Dermis microvascular lymphatic vessel endothelial cell (primary cell): ENCODE results near the gene EGLN2. TPM values are rescaled to one million over a fixed set of nuclear protein-coding genes. Genes with fewer than 3 reads are reported as not detected.
"Not testable (repeated sequence)": the region's sequence is repeated elsewhere in the genome, so short reads cannot be mapped to it uniquely, and the experiment has no call there.

Source experiments
- DNase-seq, 2 donors: peaks; one replicate each; pipeline versions ENCODE4 v3.0.0 to v3.0.0-alpha.2; 2010; ENCODE audit warnings: low read depth in 2 of 2
- total RNA-seq: library from RNA; depleted of rRNA; stranded (reverse); fragments of >200 nt; gene quantifications from 2 replicates; pipeline ENCODE4 v1.2.1, GENCODE V29; 2014

Gene EGLN2
- total RNA-seq, 1 donor from 2014 or later = 94.1 TPM

DNA sequence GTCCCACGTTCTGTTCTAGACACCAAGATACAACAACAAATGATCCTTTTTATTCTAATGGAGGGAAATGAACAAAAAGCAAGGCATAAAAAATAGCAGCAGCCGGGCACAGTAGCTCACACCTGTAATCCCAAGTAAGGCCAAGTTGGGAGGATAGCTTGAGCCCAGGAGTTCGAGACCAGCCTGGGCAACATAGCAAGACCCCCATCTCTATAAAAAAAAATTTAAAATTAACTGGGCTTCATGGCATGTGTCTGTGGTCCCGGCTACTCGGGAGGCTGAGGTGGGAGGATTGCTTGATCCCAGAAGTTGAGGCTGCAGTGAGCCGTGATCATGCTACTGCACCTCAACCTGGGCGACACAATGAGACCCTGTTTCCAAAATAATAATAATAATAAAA lies 22.6 kb upstream of the EGLN2 start:
- no peak for DNase-seq

DNA sequence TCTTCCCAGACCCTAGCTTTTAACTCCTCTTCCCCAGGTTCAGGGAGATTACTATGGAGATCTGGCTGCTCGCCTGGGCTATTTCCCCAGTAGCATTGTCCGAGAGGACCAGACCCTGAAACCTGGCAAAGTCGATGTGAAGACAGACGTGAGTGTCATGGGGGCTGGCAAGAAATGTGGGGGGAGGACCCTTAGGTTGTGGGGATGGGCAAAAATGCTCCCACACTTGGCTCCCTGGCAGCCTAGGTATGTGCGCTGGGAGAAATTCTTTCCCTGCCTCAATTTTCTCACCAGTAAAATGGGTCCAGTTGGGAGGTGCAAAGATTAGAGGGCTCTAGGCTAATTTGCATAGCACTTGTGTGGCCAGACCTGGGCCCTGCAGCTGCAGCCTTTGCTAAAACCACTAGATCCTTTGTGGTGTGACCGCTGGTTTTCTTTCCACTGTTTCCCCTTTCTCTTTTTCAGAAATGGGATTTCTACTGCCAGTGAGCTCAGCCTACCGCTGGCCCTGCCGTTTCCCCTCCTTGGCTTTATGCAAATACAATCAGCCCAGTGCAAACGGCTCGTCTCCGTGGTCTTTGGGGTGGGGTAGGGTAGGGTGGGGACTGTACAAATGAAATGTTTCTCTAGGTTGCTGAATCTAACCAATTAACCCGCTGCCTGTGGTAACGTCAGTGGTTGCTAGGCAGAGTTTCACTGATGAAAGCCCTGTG lies 21.9 kb upstream of the EGLN2 start:
- peak; percentile 91 to 93 for DNase-seq

DNA sequence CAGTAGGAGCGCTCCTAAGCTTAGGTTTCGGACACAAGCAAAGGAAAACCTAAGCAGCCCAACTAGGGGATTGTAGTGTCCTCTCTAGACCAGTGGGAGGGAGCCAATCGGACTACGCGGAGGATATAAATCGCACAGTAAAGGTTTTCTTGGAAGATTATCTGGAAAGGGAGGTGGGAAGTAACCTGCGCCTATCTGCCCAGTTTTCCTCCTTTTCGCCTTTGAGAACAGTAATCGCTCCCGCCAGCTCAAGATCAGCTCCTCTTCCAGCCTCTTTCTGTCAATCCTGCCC lies 21.4 kb upstream of the EGLN2 start:
- DNase-seq = no peak

DNA sequence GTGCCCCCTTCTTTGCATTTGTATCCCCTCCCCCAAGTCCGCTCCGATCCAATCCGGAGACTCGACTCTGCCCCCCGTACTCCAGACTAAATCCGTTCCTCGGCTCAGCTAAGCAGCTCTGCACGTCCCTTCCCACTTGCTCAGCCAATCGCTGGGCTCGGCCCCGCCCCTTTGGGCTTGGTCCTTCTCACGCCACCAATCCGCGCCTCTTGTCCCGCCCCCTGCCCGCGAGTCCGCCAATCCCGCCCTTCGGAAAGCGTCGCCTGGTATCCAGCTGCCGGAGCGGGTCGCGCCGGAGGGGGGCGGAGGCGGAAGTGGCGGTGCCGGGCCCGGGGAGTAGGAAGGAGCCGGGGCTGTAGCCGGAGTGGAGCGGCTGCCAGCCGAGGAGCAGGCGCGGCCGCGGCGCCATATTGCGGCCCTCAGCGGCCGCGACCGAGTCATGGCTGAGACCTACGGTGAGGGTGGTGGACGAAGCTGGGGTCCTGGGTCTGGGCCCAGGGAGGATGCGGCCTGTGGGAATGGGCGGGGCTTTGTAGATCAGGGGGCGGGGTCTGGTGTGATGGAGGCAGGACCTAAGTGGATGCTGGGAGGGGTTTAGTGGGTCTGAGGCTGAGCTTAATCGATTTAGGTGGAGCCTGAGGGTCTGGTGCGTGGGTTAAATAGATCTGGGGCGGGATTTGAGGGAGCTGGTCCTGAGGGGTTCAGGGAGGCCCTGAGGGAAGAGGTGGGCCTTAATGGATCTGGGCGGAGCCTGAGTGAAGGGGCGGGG lies 20.9 kb upstream of the EGLN2 start, which contains the start of gene RAB4B:
TSS of gene RAB4B (plus strand) at position 311 of the 769 bp plus-strand sequence. CDS start at position 440, 129 bp downstream.
- DNase-seq = peak; percentile 97 to 100

DNA sequence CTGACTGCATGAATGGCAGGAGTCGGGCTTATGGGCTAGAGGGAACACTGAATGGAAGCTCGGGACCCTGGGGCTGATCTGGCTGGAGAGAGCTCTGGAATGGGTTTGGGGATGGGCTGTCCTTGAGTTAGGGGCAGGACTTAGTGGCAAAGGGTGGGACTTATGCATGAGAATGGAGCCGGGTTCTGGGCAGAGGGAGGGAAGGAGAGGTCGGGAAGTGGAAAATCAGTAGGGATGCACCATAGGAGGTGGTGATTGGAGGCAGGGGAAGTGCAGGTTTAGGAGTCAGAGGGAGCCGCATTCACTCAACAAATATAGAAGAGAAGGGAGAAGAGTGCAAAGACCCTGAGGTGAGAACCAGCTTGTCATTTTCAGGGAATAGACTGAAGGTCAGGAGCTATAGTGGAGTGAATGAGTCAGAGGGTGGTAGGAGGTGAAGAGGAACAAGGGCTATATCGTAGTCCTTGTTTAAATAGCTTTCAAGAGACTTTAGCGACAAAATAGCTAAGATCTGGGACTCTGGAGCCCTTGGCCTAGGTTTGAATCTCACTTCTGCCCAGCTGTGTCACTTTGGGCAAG lies 20.2 kb upstream of the EGLN2 start:
- DNase-seq = peak in 1 of 2 donors; percentile 51

DNA sequence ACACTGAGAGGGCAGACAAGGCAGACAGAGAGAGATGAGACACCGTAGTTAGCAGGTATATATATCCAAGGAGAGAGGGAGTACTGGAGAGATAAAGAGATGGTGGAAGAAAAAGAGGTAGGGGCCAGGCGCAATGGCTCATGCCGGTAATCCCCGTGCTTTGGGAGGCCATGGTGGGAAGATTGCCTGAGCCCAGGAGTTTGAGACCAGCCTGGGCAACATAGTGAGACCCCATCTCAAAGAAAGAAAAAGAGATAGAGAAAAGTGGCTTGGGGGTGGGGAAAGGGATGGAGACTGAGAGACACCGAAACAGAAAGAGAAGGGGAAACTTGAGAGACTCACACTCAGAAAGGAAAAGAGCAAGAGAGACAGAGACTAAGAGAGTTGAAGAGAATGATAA lies 18.4 kb upstream of the EGLN2 start:
- no peak for DNase-seq

DNA sequence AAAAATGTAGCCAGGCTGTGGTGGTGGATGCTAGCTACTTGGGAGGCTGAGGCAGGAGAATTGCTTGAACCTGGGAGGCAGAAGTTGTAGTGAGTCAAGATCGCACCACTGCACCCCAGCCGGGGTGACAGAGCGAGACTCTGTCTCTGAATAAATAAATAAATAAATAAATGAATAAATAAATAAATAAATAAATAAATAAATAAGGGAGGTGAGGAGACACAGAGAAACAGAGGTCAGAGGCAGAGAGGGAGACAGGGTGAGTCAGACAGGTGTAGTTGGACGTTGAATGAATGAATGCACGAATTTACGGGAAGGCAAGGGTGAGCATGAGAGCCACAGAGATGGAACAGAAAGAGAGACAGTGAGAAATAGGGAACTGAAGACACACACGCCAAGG lies 17.9 kb upstream of the EGLN2 start:
- no peak for DNase-seq

DNA sequence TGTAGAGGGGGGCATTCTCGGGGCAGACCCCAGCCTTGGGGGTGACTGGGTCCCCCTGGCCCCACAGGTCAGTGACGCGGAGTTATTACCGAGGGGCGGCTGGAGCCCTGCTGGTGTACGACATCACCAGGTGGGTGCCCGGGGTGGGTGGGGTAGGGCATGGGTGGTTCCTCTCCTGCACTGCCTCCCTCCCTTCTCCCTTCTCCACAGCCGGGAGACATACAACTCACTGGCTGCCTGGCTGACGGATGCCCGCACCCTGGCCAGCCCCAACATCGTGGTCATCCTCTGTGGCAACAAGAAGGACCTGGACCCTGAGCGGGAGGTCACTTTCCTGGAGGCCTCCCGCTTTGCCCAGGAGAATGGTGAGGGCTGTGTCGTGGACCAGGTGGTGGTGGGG lies 15.3 kb upstream of the EGLN2 start:
- no peak for DNase-seq

DNA sequence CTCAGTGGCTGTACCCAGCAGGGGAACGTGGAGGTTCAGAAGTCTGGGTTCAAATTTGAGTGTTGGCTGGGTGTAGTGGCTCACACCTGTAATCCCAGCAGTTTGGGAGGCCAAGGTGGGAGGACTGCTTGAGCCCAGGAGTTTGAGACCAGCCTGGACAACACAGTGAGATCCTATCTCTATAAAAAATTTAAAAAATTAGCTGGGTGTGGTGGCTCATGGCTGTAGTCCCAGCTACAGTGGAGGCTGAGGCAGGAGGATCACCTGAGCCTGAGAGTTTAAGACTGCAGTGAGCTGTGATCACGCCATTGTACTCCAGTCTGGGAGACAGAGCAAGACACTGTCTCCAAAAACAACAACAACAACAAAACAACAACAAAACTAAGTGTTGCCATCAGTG lies 14.8 kb upstream of the EGLN2 start:
- not testable (repeated sequence) for DNase-seq

DNA sequence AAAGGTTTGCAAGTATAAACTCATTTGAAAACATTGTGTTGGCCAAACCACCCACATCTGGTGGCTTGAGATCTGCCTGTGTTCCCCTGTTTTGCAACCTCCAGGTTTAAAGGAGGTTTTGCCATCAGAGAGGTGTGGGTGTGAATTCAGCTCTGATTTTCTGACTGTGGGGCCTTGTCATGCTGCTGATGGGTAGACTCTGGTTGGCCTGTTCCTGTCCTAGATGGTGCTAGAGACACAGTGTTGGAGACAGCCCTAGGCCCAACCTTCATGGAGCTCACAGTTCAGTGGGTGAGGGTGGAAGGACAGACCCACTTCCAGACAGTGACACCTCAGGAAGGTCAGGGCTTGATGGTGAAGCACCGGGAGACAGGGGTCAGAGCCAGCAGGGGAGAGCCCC lies 13.5 kb upstream of the EGLN2 start:
- no peak for DNase-seq

DNA sequence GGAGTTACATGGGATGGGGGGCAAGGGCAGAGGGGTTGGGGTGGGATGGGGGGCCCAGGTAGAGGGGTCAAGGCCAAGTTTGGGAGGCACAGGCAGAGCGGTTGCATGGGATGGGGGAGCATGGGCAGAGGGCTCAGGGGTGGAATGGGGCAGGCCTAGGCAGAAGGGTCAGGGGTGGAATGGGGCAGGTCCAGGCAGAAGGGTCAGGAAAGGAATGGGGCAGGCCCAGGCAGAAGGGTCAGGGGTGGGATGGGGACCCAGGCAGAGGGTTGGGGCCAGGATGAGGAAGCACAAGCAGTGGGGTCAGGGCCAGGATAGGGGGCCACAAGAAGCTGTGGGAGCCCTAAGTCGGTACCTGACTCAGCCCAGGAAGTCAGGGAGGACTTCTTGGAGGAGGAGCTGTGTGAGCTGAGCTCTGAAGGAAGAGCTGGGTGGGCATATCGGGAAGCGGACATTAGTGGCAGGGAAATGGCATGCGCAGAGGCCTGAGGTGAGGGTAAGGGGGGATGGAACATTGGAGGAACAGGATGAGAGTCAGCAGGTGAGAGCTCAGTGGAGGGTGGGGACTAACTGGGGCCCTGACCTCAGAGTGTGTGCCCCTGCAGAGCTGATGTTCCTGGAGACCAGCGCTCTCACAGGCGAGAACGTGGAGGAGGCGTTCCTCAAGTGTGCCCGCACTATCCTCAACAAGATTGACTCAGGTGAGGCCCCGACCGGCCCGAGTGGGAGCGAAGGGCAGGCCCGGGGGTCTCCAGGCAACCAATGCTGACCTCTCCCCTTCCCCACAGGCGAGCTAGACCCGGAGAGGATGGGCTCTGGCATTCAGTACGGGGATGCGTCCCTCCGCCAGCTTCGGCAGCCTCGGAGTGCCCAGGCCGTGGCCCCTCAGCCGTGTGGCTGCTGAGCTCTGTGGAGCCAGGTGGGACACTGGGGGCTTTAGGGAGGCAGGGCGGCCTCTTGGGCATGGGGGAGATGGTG lies 12.6 kb upstream of the EGLN2 start:
- DNase-seq = no peak

DNA sequence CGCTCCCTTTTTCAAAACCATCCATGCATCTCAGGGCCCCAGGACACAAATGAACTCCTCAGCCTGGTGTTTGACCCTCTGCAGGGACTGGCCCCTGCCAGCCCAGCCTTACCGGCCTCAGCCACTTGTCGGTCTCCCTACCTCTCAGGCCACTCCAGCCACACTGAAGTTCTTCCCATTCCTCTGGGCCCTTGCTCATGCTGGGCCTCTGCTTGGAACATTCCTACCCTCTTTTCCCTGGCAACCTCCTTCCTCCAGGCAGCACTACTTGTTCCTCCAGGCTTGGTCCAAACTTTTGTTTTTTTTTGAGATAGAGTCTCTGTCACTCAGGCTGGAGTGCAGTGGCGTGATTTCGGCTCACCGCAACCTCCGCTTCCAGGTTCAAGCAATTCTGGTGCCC lies 7.6 kb upstream of the EGLN2 start:
- no peak for DNase-seq

DNA sequence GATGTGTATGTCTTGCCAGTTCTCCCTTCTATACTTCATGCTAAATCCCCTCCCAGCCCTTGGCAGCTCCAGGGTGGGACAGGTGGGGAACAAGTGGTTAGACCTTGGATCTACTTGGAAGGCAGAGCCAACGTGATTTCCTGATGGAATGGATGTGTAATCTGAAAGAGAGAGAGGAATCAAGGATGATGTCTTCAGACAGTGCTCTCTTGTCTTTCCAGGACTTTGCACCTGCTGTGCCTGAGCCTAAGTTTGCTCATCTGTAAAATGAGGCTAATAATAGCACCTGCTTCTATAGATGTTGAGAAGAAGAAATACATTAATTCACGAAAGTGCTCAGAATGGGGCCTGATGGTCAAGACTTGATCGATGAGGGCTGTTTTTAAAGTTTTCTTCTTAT lies 7.0 kb upstream of the EGLN2 start:
- no peak for DNase-seq

DNA sequence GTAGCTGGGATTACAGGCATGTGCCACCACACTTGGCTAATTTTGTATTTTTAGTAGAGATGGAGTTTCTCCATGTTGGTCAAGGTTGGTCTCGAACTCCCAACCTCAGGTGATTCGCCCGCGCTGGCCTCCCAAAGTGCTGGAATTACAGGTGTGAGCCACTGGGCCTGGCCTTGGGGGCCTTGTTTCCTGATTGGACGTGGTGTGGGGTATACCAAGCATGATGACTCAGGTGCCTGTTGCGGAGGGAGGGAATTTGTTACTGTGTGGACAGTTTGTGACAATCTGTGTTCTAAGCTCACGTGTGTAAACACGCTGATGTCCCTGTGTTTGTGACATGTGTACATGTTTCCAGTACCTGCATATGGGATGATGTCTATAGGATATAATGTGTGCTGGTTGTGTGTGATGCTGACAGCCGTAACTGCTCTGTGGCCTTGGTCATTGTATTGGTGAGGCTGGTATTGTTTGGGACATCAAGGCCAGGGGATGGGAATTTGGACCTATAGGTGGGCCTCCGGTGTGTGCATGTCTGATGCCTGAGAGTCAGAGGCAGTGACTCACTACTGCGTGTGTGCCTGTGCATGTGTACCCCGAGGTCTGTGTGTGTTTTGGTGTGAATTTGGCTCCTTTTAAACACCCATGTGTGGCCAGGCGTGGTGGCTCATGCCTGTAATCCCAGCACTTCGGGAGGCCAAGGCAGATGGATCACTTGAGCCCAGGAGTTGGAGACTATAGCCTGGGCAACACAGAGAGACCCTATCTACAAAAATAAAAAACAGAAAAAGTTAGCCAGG lies 1.6 kb upstream of the EGLN2 start:
- no peak for DNase-seq

DNA sequence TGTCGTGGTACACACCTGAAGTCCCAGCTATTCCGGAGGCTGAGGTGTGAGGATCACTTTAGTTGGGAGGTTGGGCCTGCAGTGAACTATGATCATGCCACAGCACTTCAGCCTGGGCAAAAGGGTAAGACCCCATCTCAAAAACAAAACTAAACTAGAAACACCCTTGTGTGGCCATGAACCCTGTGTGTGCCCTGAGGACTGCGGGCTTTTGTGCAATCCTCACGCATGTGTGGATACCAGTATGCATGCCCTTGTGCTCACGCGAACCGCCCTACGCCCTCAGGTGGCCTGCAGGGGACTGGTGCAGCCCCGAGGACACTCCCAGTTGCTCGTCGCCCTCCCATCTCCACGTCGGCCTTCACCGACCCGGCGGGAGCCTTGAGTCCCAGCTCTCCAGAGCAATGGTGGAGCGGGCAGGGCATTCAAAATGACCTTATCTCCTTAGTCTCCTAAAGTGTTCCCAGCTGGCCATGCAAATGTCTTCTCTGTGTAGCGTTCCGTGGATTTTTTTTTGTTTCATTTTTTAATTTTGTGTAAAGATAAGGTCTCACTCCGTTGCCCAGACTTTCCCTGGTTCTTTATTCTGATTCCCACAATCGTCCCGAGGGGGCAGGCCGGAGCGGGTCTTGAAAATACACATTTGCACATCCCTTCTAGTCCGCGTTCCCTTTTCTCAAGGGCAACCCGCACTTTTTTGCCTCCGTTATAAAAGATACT lies 868 bp upstream of the EGLN2 start:
- DNase-seq = peak; percentile 52 to 78

DNA sequence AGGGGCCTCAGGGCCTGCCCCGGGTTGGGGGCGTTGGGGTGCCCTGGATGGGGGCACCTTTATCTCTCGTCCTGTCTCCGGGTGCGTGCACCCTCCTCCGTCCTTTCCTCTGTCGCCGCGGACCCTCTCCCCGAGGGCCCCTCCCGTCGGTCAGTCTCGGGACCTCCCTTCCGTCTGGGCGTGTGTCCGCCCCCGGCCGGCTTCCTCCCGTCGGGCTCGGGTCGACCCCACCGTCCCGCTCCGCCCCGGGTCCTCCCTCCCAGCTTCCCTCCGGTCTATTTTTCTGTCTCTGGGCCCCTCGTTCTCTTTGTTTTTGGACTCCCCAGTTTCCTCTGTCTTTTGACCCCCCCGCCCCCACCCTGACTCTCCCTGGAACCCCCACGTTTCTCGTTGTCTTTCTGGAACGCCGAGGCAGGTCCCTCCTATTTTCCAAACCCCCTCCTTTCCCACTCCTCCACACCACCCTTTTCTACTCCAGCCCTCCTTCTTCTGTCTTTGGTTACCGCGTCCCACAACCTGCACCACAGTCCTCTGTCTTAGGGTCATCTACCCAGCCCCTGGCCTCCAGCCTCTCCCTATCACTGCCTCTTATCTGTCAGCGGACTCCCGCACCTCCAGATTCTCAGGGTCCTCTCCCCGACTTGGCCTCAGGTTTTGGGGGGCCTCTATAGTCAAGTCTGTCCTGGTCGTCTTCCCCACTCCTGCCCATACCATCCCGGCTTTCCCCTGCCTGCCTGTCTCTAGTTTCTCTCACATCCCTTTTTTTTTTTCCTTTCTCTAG lies 757 bp downstream of the EGLN2 start:
- peak; percentile 52 to 76 for DNase-seq

DNA sequence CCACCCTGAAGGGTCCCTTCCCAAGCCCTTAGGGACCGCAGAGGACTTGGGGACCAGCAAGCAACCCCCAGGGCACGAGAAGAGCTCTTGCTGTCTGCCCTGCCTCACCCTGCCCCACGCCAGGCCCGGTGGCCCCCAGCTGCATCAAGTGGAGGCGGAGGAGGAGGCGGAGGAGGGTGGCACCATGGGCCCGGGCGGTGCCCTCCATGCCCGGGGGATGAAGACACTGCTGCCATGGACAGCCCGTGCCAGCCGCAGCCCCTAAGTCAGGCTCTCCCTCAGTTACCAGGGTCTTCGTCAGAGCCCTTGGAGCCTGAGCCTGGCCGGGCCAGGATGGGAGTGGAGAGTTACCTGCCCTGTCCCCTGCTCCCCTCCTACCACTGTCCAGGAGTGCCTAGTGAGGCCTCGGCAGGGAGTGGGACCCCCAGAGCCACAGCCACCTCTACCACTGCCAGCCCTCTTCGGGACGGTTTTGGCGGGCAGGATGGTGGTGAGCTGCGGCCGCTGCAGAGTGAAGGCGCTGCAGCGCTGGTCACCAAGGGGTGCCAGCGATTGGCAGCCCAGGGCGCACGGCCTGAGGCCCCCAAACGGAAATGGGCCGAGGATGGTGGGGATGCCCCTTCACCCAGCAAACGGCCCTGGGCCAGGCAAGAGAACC lies 1.5 kb downstream of the EGLN2 start:
- no peak for DNase-seq

DNA sequence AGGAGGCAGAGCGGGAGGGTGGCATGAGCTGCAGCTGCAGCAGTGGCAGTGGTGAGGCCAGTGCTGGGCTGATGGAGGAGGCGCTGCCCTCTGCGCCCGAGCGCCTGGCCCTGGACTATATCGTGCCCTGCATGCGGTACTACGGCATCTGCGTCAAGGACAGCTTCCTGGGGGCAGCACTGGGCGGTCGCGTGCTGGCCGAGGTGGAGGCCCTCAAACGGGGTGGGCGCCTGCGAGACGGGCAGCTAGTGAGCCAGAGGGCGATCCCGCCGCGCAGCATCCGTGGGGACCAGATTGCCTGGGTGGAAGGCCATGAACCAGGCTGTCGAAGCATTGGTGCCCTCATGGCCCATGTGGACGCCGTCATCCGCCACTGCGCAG lies 2.0 kb downstream of the EGLN2 start:
- no peak for DNase-seq
